Urinary bladder (tissue), 4 donors: ENCODE results near the gene SORCS3. TPM values are rescaled to one million over a fixed set of nuclear protein-coding genes. Genes with fewer than 3 reads are reported as not detected.

Experiments
- DNase-seq: peaks from one replicate; pipeline ENCODE4 v3.0.0-alpha.2; 2015; ENCODE audit errors: extremely low spot score
- H3K27ac ChIP-seq: one replicate; pipeline ENCODE4 v1.5.1; 2013; ENCODE audit warnings: low read depth, mild to moderate bottlenecking, moderate library complexity
- H3K36me3 ChIP-seq: one replicate; pipeline ENCODE4 v1.6.1; 2013; ENCODE audit warnings: mild to moderate bottlenecking, moderate library complexity; ENCODE audit not compliant: insufficient read depth
- H3K4me1 ChIP-seq: one replicate; pipeline ENCODE4 v1.6.1; 2013; ENCODE audit warnings: mild to moderate bottlenecking, moderate library complexity; ENCODE audit not compliant: insufficient read depth
- H3K4me3 ChIP-seq: one replicate; pipeline ENCODE4 v1.5.1; 2013; ENCODE audit warnings: low read depth, low read length
- whole genome bisulfite sequencing: extraction: QIAGEN DNeasy Blood & Tissue Kit; methylation state at CpG from one replicate; pipeline ENCODE4 v1.1.7; 2013; 5-methylcytosine and 5-hydroxymethylcytosine counted together
- polyA plus RNA-seq: library from polyadenylated mRNA; stranded (reverse); fragments of 200-250 nt; gene quantifications from one replicate; pipeline ENCODE4 v1.2.3, GENCODE V29; 2013
- total RNA-seq: library from RNA; depleted of rRNA; stranded (reverse); fragments of >200 nt; gene quantifications from one replicate; pipeline ENCODE4 v1.2.3, GENCODE V29; 2014
- donor health status: healthy with polysubstance abuse.
- donor health status: healthy.

SORCS3 gene
- total and polyA plus RNA-seq, 2 donors: 0.27 to 1.3 TPM

DNA sequence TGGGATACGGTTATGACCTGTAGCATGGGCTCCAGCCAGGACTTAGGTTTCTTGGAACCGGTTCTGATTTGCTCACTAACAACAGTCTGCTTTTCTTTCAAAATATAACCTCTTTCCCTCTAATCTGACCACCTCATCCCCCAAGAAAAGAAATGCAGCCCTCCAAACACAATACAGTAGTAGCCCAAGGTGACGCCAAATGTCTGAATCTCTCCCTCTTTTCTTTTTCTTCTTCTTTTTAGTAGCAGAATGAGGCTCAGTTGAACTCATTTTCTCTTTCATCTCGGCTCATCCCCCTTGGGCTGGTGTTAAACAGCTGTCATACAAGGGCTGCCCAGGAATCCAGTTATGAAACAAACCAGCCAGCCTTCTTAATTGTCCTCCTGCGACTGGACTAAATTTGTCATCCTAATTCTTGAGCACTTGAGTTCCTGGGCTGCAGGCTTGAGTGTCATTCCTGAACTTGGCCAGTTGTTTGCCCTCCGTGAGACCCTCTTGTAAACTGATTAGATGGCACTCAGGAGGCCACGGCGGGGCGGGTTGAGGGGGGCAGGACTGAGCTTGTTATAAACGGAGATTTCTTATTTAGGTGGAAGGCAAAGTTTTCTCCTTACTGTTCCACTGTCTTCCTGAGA lies 94.8 kb downstream of the SORCS3 start:
- H3K36me3 ChIP-seq: no peaks in the 10 kb centered on the region
- H3K27ac ChIP-seq: no peak overlapping the region
- WGBS: 19% methylated on average over 10 of the region's 10 CpGs
- H3K4me3 ChIP-seq: no peak overlapping the region
- H3K4me1 ChIP-seq: no peaks in the 10 kb centered on the region
- no peak for DNase-seq

DNA sequence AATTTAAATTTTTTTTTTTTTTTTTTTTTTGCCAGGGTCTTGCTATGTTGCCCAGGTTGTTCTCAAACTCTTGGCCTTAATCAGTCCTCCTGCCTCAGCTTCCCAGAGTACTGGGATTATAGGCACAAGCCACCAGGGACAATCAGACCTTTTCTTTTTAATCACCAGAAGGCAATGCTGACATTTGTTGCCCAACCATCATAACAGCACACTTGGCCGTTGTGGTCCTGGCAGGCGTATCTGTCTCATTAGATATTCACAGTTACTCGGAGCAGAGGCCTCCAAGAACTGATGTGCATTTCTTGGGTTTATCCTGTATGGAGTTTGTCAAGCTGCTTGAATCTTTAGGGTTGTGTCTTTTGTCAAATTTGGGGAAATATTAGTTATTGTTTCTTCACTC lies 100.0 kb downstream of the SORCS3 start:
- Histone ChIP-seq H3K27ac (no peak overlapping the region), H3K4me3 (no peak overlapping the region), H3K36me3 (no peaks in the 10 kb centered on the region), H3K4me1 (no peaks in the 10 kb centered on the region)
- 50% methylated on average over 3 of the region's 3 CpGs for WGBS
- no peak for DNase-seq

DNA sequence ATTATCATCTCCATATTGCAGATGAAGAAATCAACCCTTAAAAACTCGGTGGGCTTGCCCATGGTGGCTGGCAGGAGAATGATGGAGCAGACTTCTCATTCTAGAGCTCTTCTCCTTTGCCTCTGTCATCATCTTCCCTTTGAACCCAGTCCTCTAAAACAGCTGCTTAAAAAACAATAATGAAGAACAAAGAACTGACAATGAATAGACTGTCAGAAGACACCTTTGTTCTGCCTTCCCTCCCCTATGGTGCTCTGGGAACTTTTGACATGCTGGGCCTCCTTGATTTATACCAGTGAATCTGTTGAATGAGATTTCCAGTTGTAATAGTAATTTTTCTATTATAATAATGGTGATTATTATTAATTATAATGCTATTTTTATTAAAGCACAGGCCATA lies 103.0 kb downstream of the SORCS3 start:
- DNase-seq: no peak
- Histone ChIP-seq H3K4me1 (no peaks in the 10 kb centered on the region), H3K4me3 (no peak overlapping the region), H3K36me3 (no peaks in the 10 kb centered on the region), H3K27ac (no peak overlapping the region)
- WGBS: 73% methylated on average over 1 of the region's 1 CpG

DNA sequence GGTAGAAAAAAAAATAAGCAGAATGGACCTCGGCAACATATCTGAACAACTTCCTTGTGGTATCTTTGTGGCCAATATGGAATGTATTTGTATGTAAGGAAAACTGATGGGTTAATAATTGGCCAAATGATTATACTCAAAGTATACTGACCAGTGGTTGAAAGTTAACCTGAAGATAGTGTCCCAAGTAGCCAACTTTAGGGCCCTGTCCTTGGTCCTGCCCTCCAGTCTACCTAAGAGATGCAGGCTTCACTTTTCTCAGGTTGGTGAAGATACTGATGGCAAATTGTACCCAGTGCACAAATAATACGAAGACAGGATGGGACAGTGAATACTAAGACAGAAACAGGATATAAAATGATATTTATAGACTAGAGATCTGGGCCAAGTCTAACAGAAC lies 109.2 kb downstream of the SORCS3 start:
- 70% methylated on average over 2 of the region's 2 CpGs for WGBS
- H3K27ac ChIP-seq: no peak overlapping the region
- no peaks in the 10 kb centered on the region for H3K4me1 ChIP-seq
- no peaks in the 10 kb centered on the region for H3K36me3 ChIP-seq
- H3K4me3 ChIP-seq: no peak overlapping the region
- no peak for DNase-seq

DNA sequence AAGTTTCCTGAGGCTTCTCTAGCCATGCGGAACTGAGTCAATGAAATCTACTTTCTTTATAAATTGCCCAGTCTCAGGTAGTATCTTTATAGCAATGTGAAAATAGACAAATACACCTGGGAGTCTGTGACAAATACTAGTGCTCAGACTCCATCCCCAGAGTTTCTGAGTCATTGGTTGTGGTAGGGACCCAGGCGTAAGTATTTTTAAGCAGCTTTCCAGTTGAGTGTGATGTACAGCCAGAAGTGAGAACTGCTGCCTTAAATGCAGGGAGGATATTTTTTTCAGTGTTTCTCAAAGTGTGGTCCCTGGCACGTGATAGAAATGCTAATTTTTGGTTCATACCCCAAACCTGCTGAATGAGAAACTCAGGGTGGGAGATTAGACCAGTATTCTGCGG lies 121.7 kb downstream of the SORCS3 start:
- Histone ChIP-seq H3K4me3 (no peak overlapping the region), H3K36me3 (no peaks in the 10 kb centered on the region), H3K27ac (no peak overlapping the region), H3K4me1 (no peaks in the 10 kb centered on the region)
- DNase-seq: no peak
- WGBS: 77% methylated on average over 4 of the region's 4 CpGs

DNA sequence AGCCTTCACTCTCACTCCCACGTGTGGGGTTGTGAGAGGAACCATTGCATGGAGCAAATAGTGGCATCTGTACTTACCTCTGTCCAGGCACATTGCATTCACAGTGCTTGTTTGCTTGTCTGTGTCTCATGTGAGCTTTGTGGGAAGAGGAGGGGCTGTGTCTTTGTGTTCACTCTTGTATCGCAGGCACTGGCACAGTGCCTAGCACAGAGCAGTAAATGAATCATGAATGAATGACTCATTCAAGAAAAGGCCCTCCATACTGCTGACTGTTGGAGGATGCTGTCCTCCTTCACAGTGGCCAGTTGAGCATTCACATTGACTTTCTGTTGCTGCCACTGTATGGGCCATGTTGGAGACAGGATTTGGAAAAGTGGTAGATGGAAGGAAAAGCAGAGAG lies 125.3 kb downstream of the SORCS3 start:
- Histone ChIP-seq H3K4me3 (no peak overlapping the region), H3K36me3 (no peaks in the 10 kb centered on the region), H3K4me1 (no peaks in the 10 kb centered on the region), H3K27ac (no peak overlapping the region)
- DNase-seq: no peak
- WGBS: 26% methylated on average over 2 of the region's 2 CpGs

DNA sequence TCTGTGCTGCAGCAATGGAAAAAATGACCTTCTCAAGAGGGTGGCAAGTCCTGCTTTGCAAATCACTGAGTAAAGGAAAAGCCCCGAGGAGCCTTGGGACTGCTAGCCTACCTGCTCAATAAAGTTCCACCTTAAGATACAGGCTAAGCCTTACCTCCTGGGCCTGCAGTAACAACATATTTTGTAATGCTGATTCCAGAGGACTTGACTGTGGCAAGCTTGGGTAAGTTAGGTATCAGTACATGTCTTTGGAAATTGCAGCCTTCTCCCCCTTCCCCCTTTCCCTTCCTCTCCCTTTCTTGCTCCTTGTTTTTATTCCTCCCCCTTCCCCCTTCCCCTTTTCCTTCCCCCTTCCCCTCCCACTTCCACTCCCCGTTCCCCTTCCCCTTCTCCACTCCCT lies 126.2 kb downstream of the SORCS3 start:
- Histone ChIP-seq H3K27ac (no peak overlapping the region), H3K36me3 (no peaks in the 10 kb centered on the region), H3K4me1 (no peaks in the 10 kb centered on the region), H3K4me3 (no peak overlapping the region)
- no peak for DNase-seq
- WGBS: 51% methylated on average over 2 of the region's 2 CpGs

DNA sequence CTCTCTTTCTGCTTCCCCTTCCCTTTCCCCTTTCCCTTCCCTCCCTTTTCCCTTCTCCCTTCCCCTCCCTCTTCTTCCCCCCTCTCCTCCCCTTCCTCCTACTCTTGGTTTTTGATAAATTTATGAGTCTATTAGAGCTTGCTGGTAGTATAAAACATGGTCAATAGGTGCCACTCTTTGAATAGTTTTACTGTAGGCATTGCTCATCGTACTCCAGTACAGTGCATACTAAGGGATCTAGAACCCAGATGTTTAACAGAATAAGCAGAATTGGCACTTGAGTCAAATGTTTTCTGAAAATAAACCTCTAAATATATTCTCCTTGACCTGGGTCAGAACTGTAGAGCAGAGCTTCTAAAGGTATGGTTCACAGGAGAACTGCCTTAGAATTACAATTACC lies 126.7 kb downstream of the SORCS3 start:
- H3K4me1 ChIP-seq: no peaks in the 10 kb centered on the region
- no peaks in the 10 kb centered on the region for H3K36me3 ChIP-seq
- DNase-seq: no peak
- H3K4me3 ChIP-seq: no peak overlapping the region
- WGBS: 71% methylated on average over 1 of the region's 1 CpG
- H3K27ac ChIP-seq: no peak overlapping the region

DNA sequence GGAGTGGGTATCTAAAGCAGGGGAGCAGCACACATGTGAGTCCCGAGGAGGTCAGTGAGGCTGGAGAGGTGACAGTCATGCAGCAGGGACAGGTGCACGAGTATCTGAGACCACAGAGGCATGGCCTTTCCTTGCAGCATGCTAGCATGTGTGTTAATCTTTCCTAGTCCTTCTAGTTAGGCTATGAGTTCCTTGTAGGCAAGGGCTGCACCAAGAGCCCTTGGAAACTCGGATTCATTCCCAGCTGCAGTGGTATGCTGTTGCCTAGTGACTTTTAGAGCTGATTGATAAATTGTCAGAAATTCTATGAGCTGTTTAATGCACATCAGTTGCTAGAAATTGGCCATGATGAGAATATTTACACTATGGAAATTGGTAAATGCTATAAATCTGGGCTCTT lies 132.0 kb downstream of the SORCS3 start:
- 71% methylated on average over 3 of the region's 3 CpGs for WGBS
- no peak for DNase-seq
- H3K27ac ChIP-seq: no peak overlapping the region
- H3K36me3 ChIP-seq: no peaks in the 10 kb centered on the region
- H3K4me1 ChIP-seq: no peaks in the 10 kb centered on the region
- H3K4me3 ChIP-seq: no peak overlapping the region

DNA sequence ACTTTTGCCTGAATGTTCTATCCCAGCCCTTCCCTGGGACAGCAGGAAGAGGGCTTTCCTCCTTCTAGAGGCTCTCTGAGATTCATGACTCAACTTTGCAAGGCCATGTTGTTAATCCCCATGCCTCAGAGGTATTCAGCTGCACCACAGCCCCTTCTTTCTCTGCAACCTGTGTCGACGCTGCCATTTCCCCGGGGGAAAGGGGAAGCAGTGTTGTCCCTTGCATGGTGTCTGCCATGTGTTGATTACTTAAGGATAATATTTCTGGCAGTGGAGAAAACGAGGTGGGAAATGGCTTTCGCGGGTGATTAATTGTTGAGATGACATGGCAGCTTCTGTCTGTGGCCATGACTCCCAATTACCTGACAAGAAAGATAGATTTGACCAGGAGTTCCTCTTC lies 133.1 kb downstream of the SORCS3 start:
- WGBS: 66% methylated on average over 6 of the region's 6 CpGs
- no peaks in the 10 kb centered on the region for H3K36me3 ChIP-seq
- H3K4me1 ChIP-seq: no peaks in the 10 kb centered on the region
- H3K4me3 ChIP-seq: no peak overlapping the region
- DNase-seq: no peak
- H3K27ac ChIP-seq: no peak overlapping the region

DNA sequence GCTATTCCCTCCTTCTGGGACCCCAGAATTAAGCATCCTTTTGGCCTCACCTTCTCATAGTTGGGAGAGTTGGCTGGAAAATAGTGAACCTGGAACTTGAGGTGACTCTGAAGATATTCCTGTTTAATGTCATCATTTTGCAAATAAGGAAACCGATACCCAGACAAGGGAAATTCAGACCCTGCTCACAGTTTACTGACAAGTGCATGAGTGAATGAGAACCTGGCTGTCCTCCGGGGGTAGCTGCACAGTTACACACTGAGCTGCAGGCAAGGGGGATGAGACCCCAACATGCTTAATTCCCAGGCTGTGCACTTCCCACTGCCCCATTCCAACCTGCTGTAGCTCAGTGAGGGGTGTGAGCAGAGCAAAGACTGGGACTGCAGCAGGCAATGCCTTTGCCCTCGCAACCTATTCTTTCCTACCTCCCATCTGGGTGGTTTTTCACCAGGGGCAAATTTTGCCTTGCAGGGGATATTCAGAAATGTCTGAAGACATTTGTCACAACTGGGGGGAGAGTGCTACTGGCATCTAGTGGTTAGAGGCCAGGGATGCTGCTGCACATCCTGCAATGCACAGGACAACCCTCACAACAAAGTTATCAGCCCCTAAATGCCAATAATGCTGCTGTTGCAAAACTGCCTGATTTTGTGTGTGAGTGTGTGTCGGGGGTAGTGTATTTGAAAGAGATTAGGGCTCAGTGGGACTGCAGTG lies 136.2 kb downstream of the SORCS3 start:
- Histone ChIP-seq H3K4me1 (no peaks in the 10 kb centered on the region), H3K36me3 (no peaks in the 10 kb centered on the region), H3K27ac (no peak overlapping the region), H3K4me3 (no peak overlapping the region)
- DNase-seq: no peak
- WGBS: 69% methylated on average over 4 of the region's 4 CpGs

DNA sequence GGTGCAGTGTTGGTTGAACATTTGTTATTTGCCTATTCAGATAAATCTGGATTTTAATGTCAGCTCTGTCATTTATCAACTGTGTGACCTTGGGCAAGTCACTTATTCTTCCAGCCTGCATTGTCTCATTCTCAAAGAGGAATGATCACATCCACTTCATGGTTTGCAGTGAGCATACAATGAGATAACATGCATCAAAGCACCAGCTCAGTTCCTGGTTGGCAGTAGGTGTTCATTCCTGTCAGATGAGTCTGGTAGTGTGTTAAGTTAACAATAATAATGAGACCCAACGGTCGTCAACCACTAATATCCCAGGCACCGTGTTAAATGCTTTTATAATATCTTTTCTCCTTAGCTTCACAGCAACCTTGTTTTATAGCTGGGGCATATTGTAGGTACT lies 137.3 kb downstream of the SORCS3 start:
- no peaks in the 10 kb centered on the region for H3K4me1 ChIP-seq
- no peaks in the 10 kb centered on the region for H3K36me3 ChIP-seq
- no peak for DNase-seq
- H3K27ac ChIP-seq: no peak overlapping the region
- H3K4me3 ChIP-seq: no peak overlapping the region
- 84% methylated on average over 3 of the region's 3 CpGs for WGBS

DNA sequence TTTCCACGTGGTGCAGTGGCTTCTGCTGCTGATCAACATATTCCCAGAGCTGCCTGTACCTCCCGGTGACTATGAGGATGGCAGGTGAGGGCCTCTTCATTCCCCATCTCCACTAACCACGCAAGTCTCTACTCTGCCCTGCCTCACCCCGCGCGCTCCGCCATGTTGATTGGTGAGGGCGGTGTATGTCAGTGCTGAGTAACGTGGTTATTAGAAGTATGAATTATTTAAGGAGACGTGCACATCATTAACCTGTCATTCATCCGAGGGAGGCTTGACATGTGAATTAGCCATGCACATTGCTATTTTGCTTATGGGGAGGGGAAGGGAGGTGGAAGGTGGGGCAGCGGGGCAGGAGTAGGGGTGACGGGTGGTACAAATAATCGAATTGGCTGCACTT lies 138.6 kb downstream of the SORCS3 start:
- WGBS: 88% methylated on average over 14 of the region's 14 CpGs
- Histone ChIP-seq H3K27ac (no peak overlapping the region), H3K4me3 (no peak overlapping the region), H3K4me1 (no peaks in the 10 kb centered on the region), H3K36me3 (no peaks in the 10 kb centered on the region)
- no peak for DNase-seq

DNA sequence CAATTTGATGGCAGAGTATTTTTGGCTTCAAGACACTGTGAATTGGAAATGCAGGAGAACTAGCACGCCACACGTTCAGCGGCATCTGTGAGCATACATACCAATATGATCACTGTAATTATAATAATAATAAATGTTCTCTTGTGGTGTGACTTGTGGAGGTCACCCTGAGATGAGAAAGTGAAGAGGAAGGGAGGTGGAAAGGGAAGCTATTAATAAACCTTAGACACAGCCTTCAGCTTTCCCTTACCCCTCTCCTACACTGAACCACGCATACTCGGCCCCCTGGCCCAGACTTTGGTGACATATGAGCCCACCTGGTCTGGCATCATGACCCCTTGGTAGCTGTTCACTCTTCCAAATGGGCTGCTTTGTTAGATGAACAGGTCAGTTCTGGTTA lies 139.1 kb downstream of the SORCS3 start:
- H3K36me3 ChIP-seq: no peaks in the 10 kb centered on the region
- H3K4me3 ChIP-seq: no peak overlapping the region
- H3K4me1 ChIP-seq: no peaks in the 10 kb centered on the region
- WGBS: 83% methylated on average over 5 of the region's 5 CpGs
- no peak overlapping the region for H3K27ac ChIP-seq
- DNase-seq: no peak
